AG04449 (cell line): ENCODE measurements around the gene CHMP2A.

Source experiments
- CTCF ChIA-PET: fragments of 350-600 bp; formaldehyde crosslinking; extraction: SDS; loops from one replicate; lab custom pipeline; 2021; ENCODE audit warnings: antibody characterized with exemption; lab: Yijun Ruan, JAX
- POLR2A ChIA-PET: fragments of 400-600, 350-600 bp; formaldehyde crosslinking; extraction: SDS; loops from one replicate; lab custom pipeline; 2020; ENCODE audit warnings: antibody characterized with exemption, inconsistent platforms; lab: Yijun Ruan, JAX
- DNase-seq: peaks from one replicate; pipeline ENCODE4 v3.0.0-alpha.2; 2010; ENCODE audit warnings: low read depth, low spot score
- H3K4me3 ChIP-seq: 2 replicates; pipeline ENCODE4 v1.5.1; 2011; ENCODE audit warnings: low read depth, mild to moderate bottlenecking, control low read depth, low read length
- CTCF ChIP-seq: IDR thresholded peaks from one replicate; pipeline ENCODE4 v1.5.1; 2011; ENCODE audit warnings: mild to moderate bottlenecking, moderate library complexity, low read length, control low read depth, inconsistent platforms; ENCODE audit not compliant: insufficient read depth; ENCODE audit errors: missing control alignments

The CHMP2A gene

GRCh38 chr19:58573658-58574164, 18.8 kb upstream of the CHMP2A start:
- H3K4me3 ChIP-seq, result peak overlapping the region; percentile 87
- TF ChIP-seq CTCF, result no peak
- CTCF ChIA-PET, result no interaction called here
- POLR2A ChIA-PET, result no interaction called here
- DNase-seq, result no peak

- POLR2A ChIA-PET, result interaction anchor here (0.8 to 1.6 kb wide), 3 partner anchors 14 to 110 kb away, joined by 3 to 4 read pairs (median 4); partner anchors contain the start of gene TRIM28
- CTCF ChIA-PET, result interaction anchor here (0.6 kb wide), 1 partner anchor 8 kb away, joined by 3 read pairs; no protein-coding TSS in a partner anchor
- peak; percentile 100 for DNase-seq
- peak within 1 kb of the TSS; percentile 87 for H3K4me3 ChIP-seq
- TF ChIP-seq CTCF, result peak; percentile 33
These were observed 18.1 kb upstream of the CHMP2A start, which contains the start of gene MZF1 for GRCh38 chr19:58572818-58573657. MZF1 (minus strand) TSS chr19:58573335; CDS start chr19:58571389, 1,946 bp downstream.

- peak overlapping the region; percentile 87 for H3K4me3 ChIP-seq
- DNase-seq, result no peak
- ChIA-PET POLR2A (interaction anchor here (0.8 to 1.6 kb wide), 6 partner anchors 10 to 110 kb away, joined by 3 to 5 read pairs (median 4); partner anchors contain the start of genes TRIM28 and UBE2M), CTCF (interaction anchor here (0.6 to 0.9 kb wide), 2 partner anchors 9 kb away, joined by 3 read pairs; no protein-coding TSS in a partner anchor)
- no peak for TF ChIP-seq CTCF
These were observed 17.3 kb upstream of the CHMP2A start for GRCh38 chr19:58572026-58572817.

- CTCF ChIA-PET, result interaction anchor here (0.9 kb wide), 1 partner anchor 9 kb away, joined by 3 read pairs; no protein-coding TSS in a partner anchor
- no peak for TF ChIP-seq CTCF
- no peak overlapping the region for H3K4me3 ChIP-seq
- POLR2A ChIA-PET, result interaction anchor here (1.1 to 1.6 kb wide), 4 partner anchors 10 to 28 kb away, joined by 4 to 5 read pairs (median 4); partner anchors contain the start of genes TRIM28 and UBE2M
- DNase-seq, result no peak
These were observed 16.7 kb upstream of the CHMP2A start for GRCh38 chr19:58571575-58571947.

GRCh38 chr19:58570770-58571574, 16.1 kb upstream of the CHMP2A start:
- POLR2A ChIA-PET, result interaction anchor here (1.4 to 1.5 kb wide), 2 partner anchors 9 to 12 kb away, joined by 4 to 5 read pairs; partner anchors contain the start of gene UBE2M
- TF ChIP-seq CTCF, result no peak
- H3K4me3 ChIP-seq, result no peak overlapping the region
- CTCF ChIA-PET, result interaction anchor here (0.9 kb wide), 1 partner anchor 10 kb away, joined by 3 read pairs; no protein-coding TSS in a partner anchor
- DNase-seq, result no peak
